Activated naive CD4-positive, alpha-beta T cell treated with anti-CD3 and anti-CD28 coated beads, Interleukin-2, amount 50 U/mL, for 16 hours (primary cell): Measurements from ENCODE around the gene GPR39.

Experiments used
- DNase-seq: peaks from one replicate; pipeline ENCODE4 v3.0.0-alpha.2; 2020

Gene GPR39

DNA sequence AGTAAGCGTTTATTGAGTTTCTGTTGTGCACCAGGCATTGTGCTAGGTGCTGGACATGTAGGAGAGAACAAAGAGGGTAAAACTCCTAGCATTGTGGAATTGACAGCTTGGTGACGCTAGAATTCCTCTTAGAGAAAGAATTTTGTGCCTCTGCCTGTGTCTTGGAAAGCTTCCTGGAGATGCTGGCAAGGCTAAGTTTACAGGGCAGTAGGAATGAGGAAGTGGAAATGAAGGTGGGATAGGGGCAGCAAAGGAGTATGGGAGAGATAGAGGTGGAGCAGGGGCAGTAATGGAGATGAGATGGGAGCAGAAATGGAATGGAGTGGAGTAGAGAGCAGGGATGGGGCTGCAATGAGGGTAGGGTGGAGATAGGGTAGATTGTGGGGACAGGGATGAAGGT is 29.8 kb downstream of the GPR39 start:
- no peak for DNase-seq

DNA sequence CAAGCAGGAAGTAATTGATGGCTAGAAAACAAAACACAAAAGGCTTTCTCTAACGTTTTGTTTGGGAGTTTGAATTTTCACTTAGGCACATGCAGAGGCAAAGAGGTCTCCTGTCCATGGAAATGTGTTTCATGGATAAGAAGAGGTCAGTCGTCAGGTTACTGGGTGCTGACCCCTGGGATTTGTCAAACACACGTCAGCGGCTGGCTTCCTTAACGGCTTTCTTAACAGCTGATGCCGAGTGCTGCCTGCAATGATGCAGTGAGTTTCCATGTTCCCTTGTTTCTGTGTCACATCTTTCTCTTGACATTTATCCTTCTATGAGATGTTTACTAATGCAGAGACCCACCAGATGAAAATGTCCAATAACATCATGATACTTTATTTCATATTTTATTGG is 31.7 kb downstream of the GPR39 start:
- DNase-seq = no peak

DNA sequence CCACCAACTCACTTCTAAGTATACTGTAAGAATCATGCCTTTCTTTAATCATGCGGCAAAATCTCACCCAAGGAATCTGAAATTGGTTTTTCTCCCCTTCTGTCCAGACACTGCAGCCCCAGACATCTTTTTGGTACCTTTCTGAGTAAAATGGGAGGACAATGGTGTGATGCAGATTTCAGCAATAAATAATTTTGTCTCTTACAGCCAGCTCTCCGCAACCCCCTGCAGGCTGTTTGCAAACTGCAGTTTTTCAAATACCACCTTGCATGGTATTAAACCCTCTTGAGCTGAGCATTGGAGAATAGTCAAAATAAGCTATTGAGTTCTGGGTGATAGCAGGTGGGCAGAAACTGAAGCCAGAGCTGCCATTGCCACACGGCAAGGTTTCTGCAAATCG is 32.2 kb downstream of the GPR39 start:
- DNase-seq = no peak

DNA sequence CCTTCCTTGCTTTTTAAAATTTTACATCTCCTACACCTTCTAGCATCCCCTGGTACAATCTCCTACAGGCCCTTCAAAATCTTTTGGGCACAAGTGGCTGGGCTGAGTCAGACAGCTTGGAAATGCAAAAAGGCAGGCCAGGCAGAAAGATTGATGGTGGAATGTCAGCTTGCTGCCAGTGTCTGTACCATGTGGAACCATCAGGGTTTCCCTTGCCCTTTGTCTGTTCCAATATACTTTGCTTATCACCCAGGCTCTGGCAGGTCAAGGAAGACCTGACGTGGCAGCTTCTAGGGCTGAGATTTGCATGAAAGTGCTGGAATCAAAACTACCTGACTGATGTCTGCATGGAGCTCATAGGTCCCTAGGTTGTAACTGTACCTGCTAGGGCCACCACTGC is 33.3 kb downstream of the GPR39 start:
- DNase-seq = no peak

DNA sequence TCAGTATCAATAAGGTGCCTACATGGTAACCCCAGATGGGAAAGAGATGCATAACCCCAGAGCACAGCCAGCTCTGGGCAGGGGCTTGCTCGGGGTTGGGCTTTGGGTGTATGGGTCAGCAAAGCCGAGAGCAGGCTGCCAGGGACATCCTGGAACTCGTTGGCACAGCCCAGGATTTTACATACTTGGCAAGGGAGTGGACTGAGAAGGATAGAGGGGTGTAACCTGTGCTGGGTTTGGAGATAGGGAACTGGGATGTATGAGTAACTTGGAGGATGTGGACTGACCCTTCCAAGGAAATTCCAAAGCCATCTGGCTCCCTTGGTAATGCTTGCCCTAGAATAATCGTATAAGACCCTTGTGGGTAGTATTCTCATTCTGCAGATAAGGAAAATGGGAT is 44.2 kb downstream of the GPR39 start:
- no peak for DNase-seq

DNA sequence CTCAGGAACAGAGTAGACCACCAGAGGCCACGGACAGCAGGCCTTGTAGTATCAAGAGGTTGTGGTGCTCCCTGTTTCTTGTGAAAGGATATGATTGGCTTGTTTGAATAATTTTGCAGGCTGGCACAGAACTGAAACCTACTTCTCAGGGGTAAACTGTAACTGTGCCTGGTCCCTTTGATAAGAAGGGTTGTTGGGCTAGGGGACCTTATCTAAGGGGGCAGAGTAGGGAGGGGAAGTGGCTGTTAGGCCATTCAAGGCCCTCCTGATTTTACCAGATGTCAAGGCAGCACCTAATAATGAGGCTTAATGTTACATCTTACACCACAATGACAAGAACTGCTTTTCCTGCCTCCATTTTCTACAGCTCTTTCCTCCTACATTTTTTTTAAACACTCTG is 45.6 kb downstream of the GPR39 start:
- DNase-seq = no peak

DNA sequence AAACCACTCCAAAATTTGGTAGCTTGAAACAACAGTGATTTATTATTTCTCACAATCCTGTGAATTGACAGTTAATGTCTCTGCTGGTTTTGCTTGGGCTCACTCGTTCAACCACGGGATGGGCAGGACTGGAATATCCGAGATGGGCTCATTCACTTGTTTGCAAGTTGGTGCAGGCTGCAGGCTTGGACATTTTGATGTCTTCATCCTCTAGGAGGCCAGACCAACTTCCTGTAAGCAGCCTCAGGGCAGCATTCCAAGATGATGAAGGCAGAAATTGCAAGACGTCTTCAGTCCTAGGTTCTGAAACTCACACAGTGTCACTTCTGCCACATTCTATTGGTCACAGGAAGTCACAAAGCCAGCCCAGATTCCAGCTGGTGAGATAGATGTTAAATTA is 47.1 kb downstream of the GPR39 start:
- DNase-seq = no peak

DNA sequence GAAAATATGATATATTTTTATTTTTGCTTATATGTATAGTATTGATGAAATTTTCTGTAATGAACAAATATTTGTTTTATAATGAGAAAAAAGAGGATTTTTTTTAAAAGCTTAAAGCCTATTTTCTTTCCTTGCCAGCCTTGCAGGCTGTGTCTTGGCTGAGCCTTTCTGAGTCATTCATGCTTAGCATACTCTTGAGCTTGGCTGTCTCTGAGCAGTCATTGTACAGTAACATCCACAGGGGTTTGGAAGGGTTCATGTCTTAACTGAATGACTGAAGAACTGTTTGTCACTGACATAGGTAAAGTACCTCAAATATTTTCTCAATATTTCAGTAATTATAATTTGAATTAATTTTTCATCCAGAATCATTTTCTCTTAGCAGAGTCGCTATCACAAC is 49.3 kb downstream of the GPR39 start:
- no peak for DNase-seq

DNA sequence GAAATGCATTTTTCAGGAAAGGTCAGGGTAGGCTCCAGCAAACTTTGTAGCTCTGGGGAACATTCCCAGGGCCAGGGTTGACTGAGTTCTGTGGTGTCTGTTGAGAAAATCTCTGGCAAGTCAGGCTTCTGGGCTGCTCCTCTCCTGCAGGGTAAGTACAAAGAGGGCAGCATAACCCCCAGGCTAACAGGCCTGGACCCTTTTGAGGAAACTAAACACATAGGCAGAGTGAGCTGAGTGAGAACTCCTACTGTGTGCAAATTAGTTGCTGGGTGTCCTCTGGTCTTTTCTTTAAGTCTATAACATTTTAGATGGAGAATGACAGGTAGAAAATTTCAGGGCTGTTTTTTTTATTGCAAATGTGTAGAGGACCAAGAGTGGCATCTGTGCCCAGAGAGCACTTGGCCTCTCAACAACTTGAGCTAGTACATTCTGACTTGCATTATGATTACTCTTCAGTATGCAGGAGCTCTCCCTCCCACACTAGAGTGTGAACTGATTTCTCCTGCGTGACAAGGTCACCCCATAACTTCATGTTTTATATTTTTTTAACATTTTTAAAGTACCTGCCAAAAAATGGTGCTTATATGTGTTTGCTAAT is 49.9 kb downstream of the GPR39 start:
- no peak for DNase-seq

DNA sequence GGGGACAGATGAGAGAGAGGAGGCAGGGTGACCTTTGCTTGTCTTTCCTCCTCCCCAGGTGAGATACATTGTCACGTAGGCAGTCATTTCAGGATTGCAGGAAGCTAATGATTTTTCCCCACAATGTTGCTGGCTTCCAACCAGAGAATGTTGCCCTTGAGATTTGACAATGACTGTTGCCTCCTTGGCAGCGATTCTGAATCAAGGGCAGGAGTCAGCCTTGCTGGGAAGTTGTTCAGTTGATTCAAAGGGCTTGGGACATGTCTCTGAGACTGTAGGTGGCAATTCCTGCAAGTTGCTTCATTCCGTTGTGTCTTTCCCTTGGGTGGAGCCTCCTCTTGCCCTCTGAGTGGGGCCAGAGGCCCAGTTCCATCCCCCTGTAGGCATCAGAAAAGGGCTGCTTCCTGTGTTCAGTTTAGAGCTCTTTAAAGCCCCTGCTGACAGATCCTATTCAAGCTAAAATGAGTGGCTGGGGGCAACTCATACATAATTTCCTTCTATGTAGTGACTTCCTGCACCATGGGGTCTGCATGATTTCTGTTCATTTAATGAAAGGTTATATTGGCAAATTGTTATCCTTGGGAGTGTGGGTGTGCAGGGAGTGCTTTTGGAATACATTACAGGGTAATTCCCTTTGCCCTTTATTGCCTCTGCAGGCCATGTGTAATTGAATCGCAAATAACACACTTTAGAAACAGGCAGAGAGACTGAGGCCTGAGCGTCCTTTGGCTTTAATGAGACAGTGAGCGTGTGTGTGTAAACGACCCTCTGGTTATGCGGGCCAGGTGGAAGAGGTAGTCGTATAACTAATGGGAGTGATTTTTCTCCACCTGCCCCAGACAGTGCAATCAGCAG is 52.4 kb downstream of the GPR39 start:
- no peak for DNase-seq

DNA sequence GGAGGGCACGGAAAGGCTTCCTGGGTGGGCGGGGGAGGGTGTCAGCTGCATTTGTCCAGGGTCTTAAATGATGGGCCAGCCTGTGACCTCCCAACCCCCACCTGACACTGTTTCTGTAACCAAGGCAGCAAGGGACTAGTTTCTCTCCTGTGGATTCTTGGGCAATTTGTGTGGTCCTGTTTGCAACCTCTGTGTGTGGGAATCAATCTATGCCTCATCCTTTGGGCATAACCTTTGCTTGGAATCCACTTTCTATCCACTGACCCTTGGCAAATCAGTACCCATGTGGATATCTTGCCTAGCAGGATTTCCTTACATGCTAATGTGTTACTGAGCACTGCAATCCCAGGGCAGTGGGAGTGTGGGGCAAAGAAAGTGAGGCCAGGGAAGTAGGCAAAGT is 54.1 kb downstream of the GPR39 start:
- DNase-seq = no peak

DNA sequence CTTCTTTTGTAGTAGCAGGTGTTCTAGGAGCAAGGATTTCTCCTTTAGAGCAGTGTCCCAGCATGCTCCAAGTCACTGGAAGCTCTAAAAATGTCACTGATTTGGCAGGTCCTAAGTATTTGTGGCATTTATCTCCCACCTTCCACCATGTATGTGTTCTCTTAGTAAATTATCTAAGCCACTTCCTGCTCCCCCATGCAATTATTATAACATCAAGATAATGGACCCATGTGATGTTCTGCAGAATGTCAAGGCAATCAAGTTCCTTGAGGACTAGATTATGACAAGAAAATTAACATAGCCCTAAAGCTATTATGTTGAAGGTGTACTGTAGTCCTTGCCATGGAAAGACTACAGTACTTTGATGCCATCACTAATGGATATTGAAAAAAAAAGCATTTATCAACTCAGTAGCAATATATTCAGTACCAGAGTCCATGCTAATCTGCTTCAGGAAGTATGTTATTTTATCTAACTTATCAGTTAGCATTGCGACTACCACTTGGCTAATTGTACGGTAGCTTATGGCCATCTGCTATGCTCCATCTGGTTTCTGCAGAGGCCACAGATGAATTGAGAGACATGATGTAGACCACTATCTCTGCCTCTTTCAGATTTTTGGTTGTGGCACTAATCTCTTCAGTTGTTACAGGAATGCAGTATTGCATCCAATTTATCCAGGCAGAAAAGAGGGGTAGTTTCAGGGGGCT is 56.7 kb downstream of the GPR39 start:
- DNase-seq = no peak

DNA sequence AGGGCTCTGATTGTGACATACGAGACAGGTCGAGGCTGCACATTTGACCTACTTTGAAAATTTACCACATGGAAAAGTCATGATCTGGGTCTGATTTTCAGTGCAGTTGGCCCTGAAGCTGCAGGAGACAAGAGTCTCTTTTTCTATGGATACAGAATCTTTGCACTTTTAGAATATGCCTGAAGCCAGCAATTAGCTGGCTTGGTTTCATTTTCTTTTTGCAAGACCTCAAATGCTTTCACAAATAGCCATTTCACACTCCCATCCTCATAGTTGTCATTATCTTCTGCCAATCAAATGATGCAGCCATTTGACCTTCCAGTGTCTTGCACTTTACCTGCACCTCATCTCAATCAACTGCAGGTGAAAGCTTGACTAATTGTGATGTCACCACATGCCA is 59.0 kb downstream of the GPR39 start:
- DNase-seq = no peak

DNA sequence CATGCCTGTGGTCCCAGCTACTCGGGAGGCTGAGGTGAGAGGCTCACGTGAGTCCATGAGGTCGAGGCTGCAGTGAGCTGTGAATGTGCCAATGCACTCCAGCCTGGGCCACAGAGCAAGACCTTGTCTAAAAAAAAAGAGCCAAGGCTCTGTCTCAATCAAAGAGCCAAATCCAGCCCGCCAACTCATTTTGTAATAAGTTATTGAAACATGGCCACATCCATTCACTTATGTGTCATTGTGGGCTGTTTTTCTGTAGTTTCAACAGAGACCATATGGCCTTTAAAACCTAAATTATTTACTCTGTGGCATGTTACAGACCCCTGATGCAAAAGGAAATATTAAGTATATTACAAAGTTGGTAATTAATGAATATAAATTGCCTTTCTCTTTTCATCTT is 60.8 kb downstream of the GPR39 start:
- no peak for DNase-seq

DNA sequence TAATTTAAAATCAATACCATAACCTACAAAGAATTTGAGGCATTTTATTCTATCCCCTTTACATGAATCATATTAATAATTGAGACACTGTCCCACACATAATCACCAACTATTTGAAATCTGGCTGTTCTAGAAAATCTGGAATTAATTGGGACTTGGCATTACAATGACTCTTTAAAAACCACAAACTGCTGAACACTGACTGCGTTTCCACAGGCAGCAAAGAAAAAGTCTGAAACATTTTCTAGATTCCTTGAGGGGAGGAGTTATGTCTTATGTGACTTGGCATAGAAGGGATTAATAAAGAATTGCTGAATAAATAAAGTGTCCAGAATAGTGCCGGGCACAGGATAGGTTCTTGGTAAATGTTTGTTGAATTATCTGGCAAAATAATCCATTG is 61.4 kb downstream of the GPR39 start:
- DNase-seq = no peak

DNA sequence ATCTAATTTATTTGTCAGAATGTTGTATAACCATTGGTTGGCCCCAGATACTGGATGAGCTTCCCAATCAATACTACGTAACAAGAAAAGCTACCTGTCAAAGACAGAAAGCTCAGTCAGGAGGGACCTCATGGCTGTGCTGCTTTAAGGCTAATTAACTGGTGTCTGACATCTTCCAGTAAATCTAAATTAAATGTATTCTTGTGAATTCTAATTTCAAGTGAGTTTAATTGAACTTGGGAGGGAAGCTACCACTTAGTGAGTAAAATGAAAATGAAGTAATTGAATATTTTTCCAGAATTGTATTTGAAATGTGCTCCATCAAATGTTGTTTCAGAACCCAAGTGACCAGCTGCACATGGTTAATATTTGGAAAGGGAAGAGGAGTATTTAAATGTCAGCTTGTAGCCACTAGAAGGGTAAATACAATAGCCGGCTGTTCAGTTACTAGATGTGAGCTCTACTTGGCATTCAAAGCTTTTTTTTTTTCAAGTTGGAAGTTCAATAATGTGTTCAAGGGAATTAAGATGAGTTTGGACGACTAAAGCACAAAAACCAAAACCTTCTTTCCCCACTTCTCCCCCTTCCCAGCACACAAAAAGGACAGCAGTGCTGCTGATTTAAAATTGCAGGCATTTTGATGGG is 62.0 kb downstream of the GPR39 start:
- DNase-seq = no peak

DNA sequence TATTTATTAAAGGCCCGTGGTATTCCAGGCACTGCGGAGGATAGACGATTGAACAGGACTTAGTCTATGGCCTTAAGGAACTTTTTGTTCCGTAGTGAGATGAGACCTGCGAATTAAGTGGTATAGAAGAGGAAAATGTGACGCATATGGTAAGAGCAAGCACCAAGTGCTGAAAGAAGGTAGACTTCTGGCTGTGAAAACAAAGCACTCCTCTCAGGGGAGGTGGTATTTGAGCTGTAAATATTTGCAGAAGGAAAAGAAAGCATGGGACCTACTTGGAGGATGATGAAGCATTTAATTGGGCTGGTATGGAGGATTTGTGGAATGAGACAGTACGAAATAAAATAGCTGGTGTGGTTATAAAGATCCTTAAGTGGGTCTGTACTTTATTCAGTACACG is 62.5 kb downstream of the GPR39 start:
- no peak for DNase-seq

DNA sequence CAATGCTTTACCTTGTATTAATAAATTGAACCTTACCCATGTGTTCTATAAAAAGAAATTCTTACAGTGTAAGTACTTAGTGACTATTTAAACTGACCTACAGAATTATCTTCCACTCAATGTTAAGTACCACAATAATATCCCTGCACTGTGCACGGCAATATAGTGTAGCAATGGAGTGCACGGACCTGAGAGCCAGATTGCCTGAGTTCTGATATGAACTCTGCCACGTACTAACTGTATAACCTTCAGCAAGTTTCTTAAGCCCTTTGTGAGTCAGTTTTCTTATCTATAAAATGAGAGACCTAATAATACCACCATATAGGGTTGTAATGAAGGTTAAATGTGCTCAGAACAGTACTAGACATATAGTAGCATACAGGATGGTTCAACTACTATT is 66.2 kb downstream of the GPR39 start:
- DNase-seq = no peak

DNA sequence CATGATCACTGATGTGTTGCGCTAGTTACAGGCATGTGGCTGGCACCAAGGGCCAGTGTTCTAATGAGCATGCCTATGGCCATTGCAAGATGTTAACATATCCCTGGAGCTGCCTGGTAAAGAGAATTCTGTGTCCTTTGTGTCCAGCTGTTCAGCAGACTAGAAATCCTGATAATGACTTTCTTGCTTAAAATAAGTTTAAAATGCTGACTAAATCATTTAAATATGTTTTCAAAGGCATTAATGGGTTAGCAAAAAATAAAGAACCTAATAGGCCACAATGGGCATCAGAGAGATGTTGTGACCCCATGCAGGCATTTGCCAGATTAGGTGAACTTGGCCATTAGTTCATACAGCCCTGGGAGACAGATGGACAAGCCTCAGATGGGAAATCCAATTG is 67.5 kb downstream of the GPR39 start:
- DNase-seq = no peak

DNA sequence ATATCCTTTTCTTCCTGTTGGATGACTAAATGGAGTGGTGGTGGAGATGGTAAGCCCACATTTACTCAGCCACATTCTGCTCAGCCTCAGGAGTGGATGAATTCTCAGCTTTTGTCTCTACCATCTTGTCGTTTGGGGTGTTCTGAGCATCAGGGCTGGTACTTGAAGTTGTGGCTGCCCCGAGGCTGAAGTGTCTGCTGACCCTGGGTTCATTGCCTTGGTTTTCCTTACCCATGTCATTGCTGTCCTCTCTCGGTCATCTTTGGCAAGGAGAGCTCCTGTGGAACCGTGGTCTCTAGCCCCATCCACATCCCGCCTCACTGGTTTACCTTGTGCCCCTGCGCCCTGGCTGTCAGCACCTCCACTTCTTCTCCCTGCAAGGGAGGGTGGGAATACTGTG is 71.9 kb downstream of the GPR39 start:
- no peak for DNase-seq

DNA sequence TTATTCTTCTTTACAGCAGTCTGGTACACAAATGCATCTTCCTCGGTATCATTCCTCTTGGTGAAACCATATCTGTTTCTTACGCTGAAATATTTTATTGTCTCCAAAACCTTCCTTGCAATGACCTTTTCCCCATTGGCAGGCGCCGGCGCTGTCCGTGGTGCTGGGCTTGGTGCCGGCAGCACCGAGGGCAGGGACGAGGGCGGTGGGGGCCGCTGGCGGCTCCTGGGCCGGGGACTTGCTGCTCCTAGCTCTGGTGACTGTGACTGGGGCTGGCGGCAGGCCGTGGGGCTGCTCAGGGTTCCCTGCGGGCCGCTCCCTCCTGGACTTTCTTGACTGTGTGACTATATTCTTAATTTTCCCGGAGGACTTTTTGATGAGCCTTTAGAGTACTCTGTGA is 72.5 kb downstream of the GPR39 start:
- no peak for DNase-seq

DNA sequence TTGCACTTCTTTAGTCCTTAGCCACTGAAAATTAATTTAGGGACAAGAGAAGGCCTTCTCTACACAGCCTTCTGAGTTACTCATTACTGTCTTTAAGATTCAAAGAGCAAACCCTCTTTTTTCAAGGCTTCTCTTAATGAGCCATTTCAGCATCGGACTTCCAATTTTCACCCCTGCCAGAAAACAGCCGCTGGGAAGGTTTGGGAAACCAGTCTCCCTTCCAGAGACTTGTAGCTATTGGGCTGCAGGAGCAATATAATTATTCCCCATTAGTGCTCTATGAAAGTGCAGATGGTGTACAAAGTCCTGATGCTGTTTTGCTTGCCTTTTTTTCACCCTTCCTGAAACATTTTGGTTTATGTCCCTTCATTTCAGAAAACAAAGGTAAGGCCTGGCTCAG is 79.3 kb downstream of the GPR39 start:
- no peak for DNase-seq

DNA sequence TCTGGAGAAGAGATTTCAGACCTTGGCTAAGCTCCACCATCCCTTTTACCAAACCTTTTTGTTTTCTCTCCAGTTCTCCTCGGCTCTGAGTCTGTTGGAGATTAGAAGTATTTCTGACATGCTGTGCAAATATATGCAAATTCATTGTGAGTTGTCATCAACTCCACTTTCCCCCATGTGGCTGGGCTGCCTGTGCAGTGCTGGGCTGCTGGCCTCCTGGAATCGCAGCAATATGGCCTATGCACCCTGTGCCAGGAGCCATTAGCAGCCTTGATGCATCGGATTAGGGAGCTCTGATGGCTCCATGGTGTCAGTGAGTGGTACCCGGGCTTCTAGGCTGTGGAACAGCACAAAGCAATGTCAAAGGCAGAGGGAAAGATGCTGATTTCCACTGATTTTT is 80.0 kb downstream of the GPR39 start:
- DNase-seq = no peak

DNA sequence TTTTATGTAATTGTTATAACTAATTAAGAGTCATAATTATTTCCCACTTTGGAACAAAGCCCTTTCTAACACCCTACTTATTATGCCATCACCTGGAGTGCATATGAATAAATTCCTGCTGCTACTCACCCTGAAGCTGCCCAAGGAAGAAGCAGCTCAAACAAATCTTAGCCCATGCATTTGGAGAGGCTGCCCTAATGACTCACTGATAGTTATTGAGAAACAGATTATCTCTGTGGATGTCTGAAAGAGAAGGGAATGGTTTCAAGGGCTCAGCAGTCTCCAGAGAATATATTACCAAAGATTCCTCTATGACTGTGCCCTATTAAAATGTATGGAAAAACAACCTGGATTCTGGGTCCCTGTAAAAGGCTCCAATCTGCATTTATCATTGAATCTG is 81.0 kb downstream of the GPR39 start:
- no peak for DNase-seq
